Spinal cord (tissue), 10 donors: ENCODE measurements around the gene NOMO2. TPM values are rescaled to one million over a fixed set of nuclear protein-coding genes. Genes with fewer than 3 reads are reported as not detected.
"Not testable (repeated sequence)": the region's sequence is repeated elsewhere in the genome, so short reads cannot be mapped to it uniquely, and the experiment has no call there.

ENCODE experiments used
- DNase-seq, 6 donors: peaks; one replicate each; pipeline versions ENCODE4 v3.0.0 to v3.0.0-alpha.2; 2013 to 2015; ENCODE audit warnings: low spot score in 6 of 6, low read depth in 4 of 6
- H3K27ac ChIP-seq: one replicate; pipeline ENCODE4 v1.5.1; 2013; ENCODE audit warnings: low read depth, low read length, control low read depth
- H3K27me3 ChIP-seq: one replicate; pipeline ENCODE4 v1.6.1; 2013; ENCODE audit warnings: low read length; ENCODE audit not compliant: control insufficient read depth, insufficient read depth
- H3K36me3 ChIP-seq: one replicate; pipeline ENCODE4 v1.6.1; 2013; ENCODE audit warnings: low read length; ENCODE audit not compliant: control insufficient read depth, insufficient read depth
- H3K4me1 ChIP-seq: one replicate; pipeline ENCODE4 v1.6.1; 2013; ENCODE audit warnings: low read length; ENCODE audit not compliant: control insufficient read depth, insufficient read depth
- H3K4me3 ChIP-seq: one replicate; pipeline ENCODE4 v1.5.1; 2013; ENCODE audit warnings: low read depth, low read length, control low read depth
- H3K9me3 ChIP-seq: one replicate; pipeline ENCODE4 v1.6.1; 2013; ENCODE audit warnings: low read length; ENCODE audit not compliant: control insufficient read depth, insufficient read depth
- WGBS: methylation state at CpG from one replicate; pipeline ENCODE4 v1.1.5; 2013; ENCODE audit warnings: missing lambda C conversion rate; ENCODE audit not compliant: insufficient coverage; 5-methylcytosine and 5-hydroxymethylcytosine counted together
- polyA plus RNA-seq, 2 donors: library from polyadenylated mRNA; unstranded; fragments of 120-200 nt; gene quantifications; one replicate each; pipeline ENCODE4 v1.2.1, GENCODE V29; 2013; ENCODE audit not compliant: insufficient read length in 2 of 2
- total RNA-seq, 2 donors: library from RNA; depleted of rRNA in 1 of 2; stranded (reverse); fragments of 120-200 nt in 1 of 2; fragments of >200 nt in 1 of 2; gene quantifications; one replicate each; pipeline versions ENCODE4 v1.2.3 to v1.2.4, GENCODE V29; 2013 to 2014
- donor health status: healthy.

NOMO2 gene
- total and polyA plus RNA-seq, 4 donors: 83.4 to 142 (median 115) TPM

- not testable (repeated sequence) for H3K36me3 ChIP-seq, H3K9me3 ChIP-seq, DNase-seq, H3K4me3 ChIP-seq, H3K4me1 ChIP-seq, H3K27me3 ChIP-seq, H3K27ac ChIP-seq
- no CpG with 5 or more reads among the region's 6 CpGs for WGBS
These were observed 14.5 kb downstream of the NOMO2 start for GRCh38 chr16:18547382-18547781.

GRCh38 chr16:18546853-18547252 is 15.0 kb downstream of the NOMO2 start:
- not testable (repeated sequence) for H3K4me1 ChIP-seq, DNase-seq, H3K9me3 ChIP-seq, H3K27me3 ChIP-seq, H3K4me3 ChIP-seq, H3K36me3 ChIP-seq, H3K27ac ChIP-seq
- WGBS: no CpG with 5 or more reads among the region's 5 CpGs

- no CpG with 5 or more reads among the region's 6 CpGs for WGBS
- DNase-seq: peak in 1 of 6 donors; percentile 73
- H3K36me3 ChIP-seq: not testable (repeated sequence)
These were observed 17.4 kb downstream of the NOMO2 start for GRCh38 chr16:18544232-18545081.

GRCh38 chr16:18541912-18542311 is 20.0 kb downstream of the NOMO2 start:
- not testable (repeated sequence) for H3K27ac ChIP-seq, H3K27me3 ChIP-seq, H3K9me3 ChIP-seq, DNase-seq, H3K36me3 ChIP-seq, H3K4me3 ChIP-seq, H3K4me1 ChIP-seq
- WGBS: no CpG with 5 or more reads among the region's 5 CpGs

More at GRCh38 chr16:18544232-18545081, 17.4 kb downstream of the NOMO2 start:
- H3K27ac ChIP-seq, H3K27me3 ChIP-seq, H3K4me1 ChIP-seq, H3K9me3 ChIP-seq, H3K4me3 ChIP-seq: not testable (repeated sequence)

GRCh38 chr16:18537004-18537403 is 24.9 kb downstream of the NOMO2 start:
- not testable (repeated sequence) for H3K27me3 ChIP-seq
- 100% methylated on average over 1 of the region's 3 CpGs for WGBS

GRCh38 chr16:18535519-18536168 is 26.3 kb downstream of the NOMO2 start:
- H3K27ac ChIP-seq, H3K4me1 ChIP-seq, H3K9me3 ChIP-seq, DNase-seq, H3K4me3 ChIP-seq, H3K27me3 ChIP-seq, H3K36me3 ChIP-seq: not testable (repeated sequence)
- 95% methylated on average over 7 of the region's 15 CpGs for WGBS

More at GRCh38 chr16:18537004-18537403, 24.9 kb downstream of the NOMO2 start:
- H3K36me3 ChIP-seq, DNase-seq, H3K27ac ChIP-seq, H3K4me1 ChIP-seq, H3K9me3 ChIP-seq, H3K4me3 ChIP-seq: not testable (repeated sequence)

- not testable (repeated sequence) for H3K36me3 ChIP-seq
- no CpG with 5 or more reads among the region's 4 CpGs for WGBS
These were observed 27.6 kb downstream of the NOMO2 start for GRCh38 chr16:18534308-18534707.

GRCh38 chr16:18531323-18531722 is 30.6 kb downstream of the NOMO2 start:
- WGBS: no CpG with 5 or more reads among the region's 10 CpGs
- H3K9me3 ChIP-seq, H3K27me3 ChIP-seq, H3K27ac ChIP-seq, H3K4me1 ChIP-seq, DNase-seq, H3K4me3 ChIP-seq: not testable (repeated sequence)
- peaks cover 12% of the 10 kb centered on the region for H3K36me3 ChIP-seq

More at GRCh38 chr16:18534308-18534707, 27.6 kb downstream of the NOMO2 start:
- DNase-seq, H3K4me3 ChIP-seq, H3K27me3 ChIP-seq, H3K9me3 ChIP-seq, H3K4me1 ChIP-seq, H3K27ac ChIP-seq: not testable (repeated sequence)

GRCh38 chr16:18530329-18530728 is 31.6 kb downstream of the NOMO2 start:
- H3K27me3 ChIP-seq, H3K4me1 ChIP-seq, H3K36me3 ChIP-seq, H3K4me3 ChIP-seq, H3K27ac ChIP-seq, H3K9me3 ChIP-seq, DNase-seq: not testable (repeated sequence)
- WGBS: no CpG with 5 or more reads among the region's 3 CpGs

GRCh38 chr16:18526547-18526946 is 35.4 kb downstream of the NOMO2 start:
- DNase-seq, H3K4me1 ChIP-seq, H3K9me3 ChIP-seq, H3K27me3 ChIP-seq, H3K36me3 ChIP-seq, H3K4me3 ChIP-seq, H3K27ac ChIP-seq: not testable (repeated sequence)
- no CpG with 5 or more reads among the region's 4 CpGs for WGBS
